GM12878 (cell line): ENCODE measurements around the gene NIBAN1. TPM values are rescaled to one million over a fixed set of nuclear protein-coding genes. Genes with fewer than 3 reads are reported as not detected.

Experiments used
- ATAC-seq: fragments of 200-7000 bp; cut with Tn5 transposase; 3 replicates; pipeline ENCODE4 v1.9.1; 2020; ENCODE audit warnings: mild to moderate bottlenecking, moderate library complexity
- BruUV-seq: library from RNA; stranded (reverse); fragments of 400-500 nt; replicated peaks from 2 replicates; lab custom pipeline; 2021; lab: Mats Ljungman, UMichigan
- CTCF ChIA-PET: fragments of 300-600 bp; sonication (Branson Sonifier 250); formaldehyde crosslinking; extraction: SDS; loops from one replicate; lab custom pipeline; 2021; ENCODE audit warnings: inconsistent platforms; lab: Yijun Ruan, JAX
- POLR2A ChIA-PET: fragments of 350-600 bp; formaldehyde crosslinking; extraction: SDS; loops from one replicate; lab custom pipeline; 2021; ENCODE audit warnings: inconsistent platforms; lab: Charles Lee
- RAD21 ChIA-PET: fragments of 300-600 bp; sonication (Branson Sonifier 250); formaldehyde crosslinking; loops from one replicate; lab custom pipeline; 2023; ENCODE audit warnings: antibody characterized with exemption; ENCODE audit not compliant: unreplicated experiment; lab: Charles Lee
- SMC1A ChIA-PET: fragments of 300-600 bp; sonication (Branson Sonifier 250); formaldehyde crosslinking; loops from one replicate; lab custom pipeline; 2023; ENCODE audit not compliant: unreplicated experiment, uncharacterized antibody; lab: Charles Lee
- DNase-seq: peaks from one replicate; pipeline ENCODE4 v3.0.0-alpha.2; 2011; ENCODE audit warnings: low read depth, low spot score
- FAIRE-seq: peaks from 3 replicates; lab custom pipeline; 2011; peaks lifted over from hg19 to GRCh38; lab: Jason Lieb, UNC
- H2AFZ ChIP-seq: 2 replicates; pipeline ENCODE4 v1.6.0; 2011; ENCODE audit warnings: low read depth, low read length, control low read depth; ENCODE audit not compliant: control insufficient read depth
- H3K27ac ChIP-seq: 2 replicates; pipeline ENCODE4 v1.5.1; 2011; ENCODE audit warnings: control low read depth; ENCODE audit not compliant: control insufficient read depth, insufficient read depth
- H3K27me3 ChIP-seq, 2 experiments: replicated peaks in 1 of 2; 2 replicates each; pipeline versions ENCODE4 v1.6.0 to v1.6.1; 2011; ENCODE audit warnings: low read length in 1 of 2; ENCODE audit not compliant: control insufficient read depth in 2 of 2, insufficient read depth in 2 of 2
- H3K36me3 ChIP-seq, 2 experiments: 2 replicates each; pipeline ENCODE4 v1.5.1; 2011; ENCODE audit warnings: low read length in 1 of 2; ENCODE audit not compliant: control insufficient read depth in 2 of 2, insufficient read depth in 2 of 2
- H3K4me1 ChIP-seq: 2 replicates; pipeline ENCODE4 v1.6.1; 2011; ENCODE audit warnings: mild to moderate bottlenecking, low read length, moderate library complexity, mixed read lengths; ENCODE audit not compliant: control insufficient read depth, insufficient read depth
- H3K4me2 ChIP-seq: 2 replicates; pipeline ENCODE4 v1.6.0; 2011; ENCODE audit warnings: control low read depth; ENCODE audit not compliant: control insufficient read depth, insufficient read depth
- H3K4me3 ChIP-seq: fragments of 200-600 bp; sonication (generic); 2 replicates; pipeline ENCODE4 v1.5.1; 2016
- H3K79me2 ChIP-seq: 2 replicates; pipeline ENCODE4 v1.6.0; 2011; ENCODE audit warnings: low read length; ENCODE audit not compliant: control insufficient read depth, insufficient read depth
- H3K9ac ChIP-seq: 2 replicates; pipeline ENCODE4 v1.8.0; 2011; ENCODE audit warnings: low read length, control low read depth, mixed read lengths; ENCODE audit not compliant: control insufficient read depth, insufficient read depth
- H3K9me3 ChIP-seq: replicated peaks from 3 replicates; pipeline ENCODE4 v1.5.1; 2011; ENCODE audit warnings: mild to moderate bottlenecking, low read length; ENCODE audit not compliant: control insufficient read depth, insufficient read depth
- H4K20me1 ChIP-seq: 2 replicates; pipeline ENCODE4 v1.6.0; 2011; ENCODE audit not compliant: control insufficient read depth, insufficient read depth
- CUX1 ChIP-seq: IDR thresholded peaks from 2 replicates; pipeline ENCODE4 v1.6.1; 2012; ENCODE audit warnings: improper control_type of control experiment, low read depth, low read length; ENCODE audit not compliant: insufficient replicate concordance
- EED ChIP-seq: sonication (generic); IDR thresholded peaks from 2 replicates; pipeline ENCODE4 v1.6.1; 2016; ENCODE audit warnings: antibody characterized with exemption, low read depth
- ETV6 ChIP-seq, 2 experiments: fragments of 450-650 bp in 1 of 2; IDR thresholded peaks in 1 of 2; conservative IDR thresholded peaks in 1 of 2; 2 replicates each; pipeline ENCODE4 v1.6.1; 2014; ENCODE audit warnings: antibody characterized with exemption in 1 of 2, borderline replicate concordance in 1 of 2, low read depth in 1 of 2, mild to moderate bottlenecking in 1 of 2, moderate library complexity in 1 of 2
- JUNB ChIP-seq: IDR thresholded peaks from 2 replicates; pipeline ENCODE4 v1.6.1; 2016; ENCODE audit warnings: antibody characterized with exemption, mild to moderate bottlenecking
- NFIC ChIP-seq: IDR thresholded peaks from 2 replicates; pipeline ENCODE4 v1.6.1; 2012; ENCODE audit warnings: low read depth, mild to moderate bottlenecking, inconsistent platforms, low read length, moderate library complexity
- PML ChIP-seq: IDR thresholded peaks from 2 replicates; pipeline ENCODE4 v1.6.1; 2012; ENCODE audit warnings: low read length, inconsistent platforms
- WGBS: methylation state at CpG from one replicate; pipeline ENCODE4 v1.1.6; 2016; ENCODE audit warnings: low lambda C conversion rate; ENCODE audit not compliant: insufficient replicate concordance, insufficient coverage; ENCODE audit errors: missing lambda C conversion rate; 5-methylcytosine and 5-hydroxymethylcytosine counted together
- in situ Hi-C: fragments of 300-500 bp; cut with MboI; formaldehyde crosslinking; loops from 9 replicates; pipeline ENCODE4 v1.14.3; 2018; ENCODE audit warnings: mixed read lengths
- intact Hi-C: fragments of 100-400 bp; cut with micrococcal nuclease; formaldehyde crosslinking; loops from one replicate; pipeline ENCODE4 v1.14.2; 2022; ENCODE audit not compliant: unreplicated experiment
- polyA plus RNA-seq, 11 experiments: library from polyadenylated mRNA; depleted of rRNA in 4 of 11; unstranded in 6 of 11; stranded (reverse) in 5 of 11; fragments of >200 nt; fragmentation: Nextera tagmentation in 4 of 11; fragmentation: Illumina TruSeq in 1 of 11; extraction: Ambion mirVana in 4 of 11; extraction: Trizol in 1 of 11; gene quantifications; 1 replicate in 1 of 11; 2 replicates in 10 of 11; pipeline versions ENCODE4 v1.2.1 to v1.2.3, GENCODE V29; 2011 to 2016; ENCODE audit warnings: inconsistent platforms in 2 of 11, missing spikeins in 2 of 11, low read depth in 1 of 11
- total RNA-seq, 4 experiments: library from RNA; depleted of rRNA in 3 of 4; stranded (reverse); fragments of >200 nt in 3 of 4; fragmentation: Illumina TruSeq in 1 of 4; extraction: Trizol in 1 of 4; gene quantifications; 2 replicates each; pipeline versions ENCODE4 v1.2.1 to v1.2.3, GENCODE V29; 2013 to 2021

NIBAN1 gene
- total and polyA plus RNA-seq, 10 of the 15 experiments (the other 5 are each of a cell fraction or from before 2014, with no cell fraction given) = 11.2 to 67.8 (median 44.3) TPM

- Histone ChIP-seq H3K9ac (peak overlapping the region; percentile 83; the same call in 1 of the 2 replicates), H3K79me2 (peaks cover 32% of the 10 kb centered on the region), H3K27me3 (no peaks in the 10 kb centered on the region), H3K4me2 (peak overlapping the region; percentile 87), H3K27ac (peak overlapping the region; percentile 86; the same call in 1 of the 2 replicates), H3K4me3 (peak overlapping the region; percentile 55; the same call in 1 of the 2 replicates), H2AFZ (no peak overlapping the region), H3K36me3 (no peaks in the 10 kb centered on the region), H4K20me1 (no peaks in the 10 kb centered on the region), H3K9me3 (no peaks in the 10 kb centered on the region), H3K4me1 (peaks cover 25% of the 10 kb centered on the region)
- in situ Hi-C loops (no loop called here), intact Hi-C loops (loop anchor here (2.0 to 5.0 kb wide), 3 partner anchors 79 to 219 kb away; partner anchors contain the start of gene EDEM3)
- no peak for DNase-seq
- ATAC-seq = no peak
- ChIA-PET POLR2A (interaction anchor here (0.6 to 2.4 kb wide), 7 partner anchors 7 to 197 kb away, joined by 3 to 10 read pairs (median 3); no protein-coding TSS in a partner anchor), CTCF (interaction anchor here (1.0 to 5.7 kb wide), 13 partner anchors 9 to 229 kb away, joined by 3 to 35 read pairs (median 4); no protein-coding TSS in a partner anchor), SMC1A (interaction anchor here (0.7 to 5.9 kb wide), 24 partner anchors 9 to 480 kb away, joined by 3 to 32 read pairs (median 4); no protein-coding TSS in a partner anchor), RAD21 (interaction anchor here (0.7 to 3.1 kb wide), 13 partner anchors 10 to 345 kb away, joined by 3 to 22 read pairs (median 5); partner anchors contain the start of gene IVNS1ABP)
- BruUV-seq = no TSS peak
- 0 out of 2 replicates have a peak, but pooled peaks have one; percentile 11 for TF ChIP-seq PML
- TF ChIP-seq ETV6 (conservative IDR thresholded peaks at IDR 0.05 in 1 of 2, IDR thresholded peaks at IDR 0.05 in 1 of 2; ENCODE audit: borderline replicate concordance in 1 of 2, low read depth in 1 of 2) = no peak
- WGBS = 74% methylated on average over 8 of the region's 8 CpGs
- no peak for FAIRE-seq
Measured at GRCh38 chr1:184971522-184972265, 2.6 kb downstream of the NIBAN1 start.

DNA sequence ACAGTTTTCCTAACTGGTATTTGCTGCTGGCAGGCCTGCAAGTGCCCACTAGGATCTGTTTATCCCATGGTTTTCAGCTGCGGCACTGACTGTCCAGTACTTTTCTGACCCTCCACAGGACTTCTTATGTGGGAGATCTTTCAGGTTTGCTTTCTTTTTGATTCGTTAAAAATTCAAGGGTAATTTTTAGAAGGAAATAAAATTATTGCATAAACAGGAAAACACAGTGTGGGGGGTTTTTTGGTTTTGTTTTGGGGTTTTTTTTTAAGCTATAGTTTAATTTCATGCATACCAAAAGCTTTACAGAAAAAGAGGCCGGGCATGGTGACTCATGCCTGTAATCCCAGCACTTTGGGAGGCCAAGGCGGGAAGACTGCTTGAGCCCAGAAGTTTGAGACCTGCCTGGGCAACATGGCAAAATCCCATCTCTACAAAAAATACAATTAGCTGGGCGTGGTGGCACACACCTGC, 3.6 kb downstream of the NIBAN1 start:
- in situ Hi-C loops (no loop called here), intact Hi-C loops (loop anchor here (5.0 kb wide), 2 partner anchors 78 to 218 kb away; partner anchors contain the start of gene EDEM3)
- Histone ChIP-seq H3K9me3 (no peaks in the 10 kb centered on the region), H3K9ac (no peak overlapping the region), H3K27me3 (no peaks in the 10 kb centered on the region), H3K4me1 (peaks cover 25% of the 10 kb centered on the region), H2AFZ (no peak overlapping the region), H3K79me2 (peaks cover 34% of the 10 kb centered on the region), H3K4me2 (peak overlapping the region; percentile 87; the same call in 1 of the 2 replicates), H3K4me3 (0 out of 2 replicates have a peak overlapping the region, but pooled peaks have one; percentile 3), H4K20me1 (no peaks in the 10 kb centered on the region), H3K27ac (no peak overlapping the region), H3K36me3 (no peaks in the 10 kb centered on the region)
- SMC1A ChIA-PET = interaction anchor here (0.7 to 5.9 kb wide), 14 partner anchors 8 to 479 kb away, joined by 3 to 32 read pairs (median 12); no protein-coding TSS in a partner anchor
- no TSS peak for BruUV-seq
- 0 out of 2 replicates have a peak, but pooled peaks have one; percentile 31 for TF ChIP-seq EED
- TF ChIP-seq NFIC = peak; percentile 74; the same call in 1 of the 2 replicates
- peak; percentile 26; the same call in 1 of the 2 replicates for TF ChIP-seq JUNB
- no peak for TF ChIP-seq CUX1
- WGBS = 34% methylated on average over 5 of the region's 5 CpGs
- FAIRE-seq = no peak
- DNase-seq = no peak
- CTCF ChIA-PET = interaction anchor here (0.9 to 5.7 kb wide), 8 partner anchors 8 to 228 kb away, joined by 3 to 35 read pairs (median 4); no protein-coding TSS in a partner anchor
- ATAC-seq = no peak
- RAD21 ChIA-PET = interaction anchor here (1.0 to 3.1 kb wide), 6 partner anchors 11 to 165 kb away, joined by 3 to 22 read pairs (median 6); no protein-coding TSS in a partner anchor
- POLR2A ChIA-PET = interaction anchor here (0.7 to 2.4 kb wide), 6 partner anchors 8 to 218 kb away, joined by 3 to 10 read pairs (median 4); no protein-coding TSS in a partner anchor
